HL-60/S4 treated with retinoic acid at 250 ng/mL for 4 days and 3 days (cell line): ENCODE results near the gene PCP4L1.
"Not testable (repeated sequence)": the region's sequence is repeated elsewhere in the genome, so short reads cannot be mapped to it uniquely, and the experiment has no call there.

Source experiments
- in situ Hi-C: fragments of 300-500 bp; cut with MboI; formaldehyde crosslinking; loops from 2 replicates; pipeline ENCODE4 v1.7.0; 2022; ENCODE audit warnings: low sequenced_read_pairs

PCP4L1 gene

DNA sequence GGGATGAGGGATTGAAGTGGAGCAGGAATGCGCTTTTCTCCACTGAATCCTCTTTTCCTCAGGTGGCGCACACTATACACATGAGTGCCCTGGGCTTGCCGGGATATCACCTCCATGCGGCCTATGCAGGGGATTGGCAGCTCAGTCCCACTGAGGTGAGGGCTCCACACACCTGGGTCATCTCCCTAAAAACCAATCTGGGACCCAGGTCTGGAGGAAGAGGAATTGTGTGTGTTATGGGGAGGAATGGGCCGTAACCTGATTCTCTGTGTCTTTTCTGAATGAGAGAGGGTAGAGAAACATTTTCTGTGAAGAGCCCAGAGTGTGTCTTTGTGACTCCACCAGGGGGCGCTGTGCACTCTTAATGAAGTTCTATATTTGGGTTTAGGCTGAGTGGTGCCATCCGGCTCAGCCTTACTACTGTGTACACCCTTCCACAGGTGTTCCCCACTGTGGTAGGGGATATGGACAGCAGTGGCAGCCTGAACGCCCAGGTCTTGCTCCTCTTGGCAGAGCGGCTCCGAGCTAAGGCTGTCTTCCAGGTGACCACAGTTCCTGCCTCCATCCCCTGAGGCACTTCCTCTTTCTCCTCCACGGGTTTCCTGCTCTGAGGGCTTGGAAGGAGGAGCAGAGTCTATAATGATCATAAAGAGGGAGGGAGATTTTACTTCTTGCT lies 31.2 kb upstream of the PCP4L1 start:
- in situ Hi-C loops, result loop anchor here (10.0 kb wide), 1 partner anchor 147 kb away; no protein-coding TSS in a partner anchor

DNA sequence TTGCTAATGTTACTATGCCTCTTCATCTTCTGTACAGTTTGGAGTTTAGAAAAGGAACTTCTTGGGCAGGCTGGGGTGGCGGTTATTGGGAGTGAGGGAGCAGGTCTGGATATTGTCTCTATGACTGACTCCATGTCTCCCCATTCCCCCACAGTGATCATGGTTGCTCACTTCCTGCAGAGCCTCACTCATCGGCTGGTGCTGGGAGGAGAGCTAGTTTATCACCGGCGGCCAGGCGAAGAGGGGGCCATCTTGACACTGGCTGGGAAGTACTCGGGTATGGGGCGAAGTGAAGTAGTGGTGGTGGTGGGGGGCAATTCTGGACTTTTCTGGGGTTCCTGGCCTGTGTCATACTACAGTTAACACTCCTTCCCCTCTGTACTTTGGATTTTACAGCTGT lies 30.5 kb upstream of the PCP4L1 start:
- in situ Hi-C loops, result loop anchor here (10.0 kb wide), 1 partner anchor 147 kb away; no protein-coding TSS in a partner anchor

DNA sequence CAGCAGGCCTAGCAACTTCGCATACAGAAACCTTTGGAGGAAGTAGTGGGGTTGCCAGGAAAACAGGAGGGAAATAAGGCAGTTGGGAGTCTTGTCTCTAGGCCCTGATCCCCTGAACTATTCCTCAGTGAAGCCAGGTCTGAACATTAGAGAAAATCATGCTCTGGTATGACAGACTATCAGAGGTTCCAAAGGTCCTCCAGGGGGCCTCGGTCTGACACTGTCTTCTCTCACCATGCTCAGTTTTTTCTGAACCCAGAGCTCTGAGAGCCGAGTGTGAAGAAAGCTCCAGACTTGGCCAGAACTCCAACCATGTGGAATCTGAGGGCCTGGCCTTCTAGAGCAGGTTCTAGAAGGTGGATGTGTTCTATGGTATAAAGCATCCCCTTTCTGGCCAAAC lies 28.6 kb upstream of the PCP4L1 start:
- in situ Hi-C loops, result loop anchor here (10.0 kb wide), 1 partner anchor 145 kb away; no protein-coding TSS in a partner anchor

DNA sequence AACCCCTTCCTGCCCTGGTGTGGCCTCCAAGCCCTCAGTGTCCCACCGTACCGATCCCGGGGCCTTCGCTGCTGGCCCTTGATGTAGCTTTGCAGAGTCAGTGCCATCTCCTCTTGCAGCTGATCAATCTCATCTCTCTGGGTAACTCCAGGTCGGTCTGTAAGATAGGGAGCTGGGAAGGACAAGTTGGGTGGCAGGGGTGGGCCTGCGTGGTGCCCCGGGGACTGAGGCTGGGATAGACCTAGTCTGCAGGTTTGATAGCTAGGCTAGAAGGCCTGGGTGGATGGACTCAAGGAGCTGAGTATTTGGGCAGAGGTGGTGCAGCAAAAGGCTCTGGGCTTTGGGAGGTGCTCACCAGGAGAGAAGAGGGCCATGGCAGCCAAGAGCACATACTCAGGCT lies 27.8 kb upstream of the PCP4L1 start:
- in situ Hi-C loops, result no loop called here

DNA sequence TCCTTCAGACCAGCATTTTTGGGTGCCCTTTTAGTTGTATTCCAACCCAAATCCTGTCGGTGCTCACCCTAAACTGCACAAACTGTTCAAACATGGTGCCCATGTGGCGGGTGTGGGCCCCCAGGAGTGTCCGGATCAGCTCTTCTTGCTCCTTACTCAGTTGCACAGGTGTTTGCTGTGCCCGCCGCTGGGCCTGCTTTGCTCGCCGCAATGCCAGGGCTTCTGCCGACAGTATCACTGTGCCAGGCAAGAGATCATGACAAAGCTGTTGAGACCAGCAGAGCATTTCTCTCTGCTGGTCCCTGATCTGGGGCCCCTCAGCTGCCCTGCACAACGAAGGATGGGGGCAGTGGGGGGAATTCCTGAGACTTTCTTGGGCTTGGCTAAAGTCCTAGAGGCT lies 25.4 kb upstream of the PCP4L1 start:
- in situ Hi-C loops, result no loop called here

DNA sequence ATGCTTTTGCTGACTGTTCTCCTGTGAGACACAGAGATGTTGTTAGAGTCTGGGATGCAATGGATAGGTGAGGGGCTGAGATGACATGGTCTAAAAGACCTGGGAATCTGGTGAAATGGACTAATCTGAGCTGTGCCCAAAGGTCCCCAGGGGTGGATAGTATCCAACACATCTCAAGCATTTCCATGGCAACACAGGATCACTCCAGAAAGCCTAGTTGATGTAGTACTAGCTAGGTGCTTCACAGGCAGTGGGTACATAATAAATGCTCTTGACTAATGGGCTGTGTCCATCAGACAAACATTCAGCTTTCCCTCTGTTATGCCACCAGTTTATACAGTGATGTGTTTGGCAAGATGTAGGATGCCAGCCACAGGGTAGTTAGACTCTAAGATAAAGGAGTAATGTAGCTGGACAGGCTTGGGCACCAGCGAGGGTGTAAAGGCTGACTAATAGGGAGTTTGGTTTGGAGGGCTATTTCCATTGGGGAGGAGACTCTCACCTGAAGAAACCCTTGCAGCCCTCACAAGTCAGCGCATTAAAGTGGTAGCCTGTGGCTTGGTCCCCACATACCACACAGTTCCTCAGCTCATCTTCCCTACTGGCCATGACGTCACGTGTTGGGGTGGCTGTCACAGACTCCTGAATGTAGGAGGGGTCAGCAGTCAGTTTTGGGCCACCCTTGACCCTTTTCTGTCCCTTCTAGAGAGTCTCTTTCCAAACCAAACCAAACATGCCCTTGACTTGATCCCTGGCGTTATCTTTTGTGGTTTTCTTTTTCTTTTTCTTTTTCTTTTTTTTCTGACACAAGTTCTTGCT lies 22.4 kb upstream of the PCP4L1 start:
- in situ Hi-C loops, result no loop called here

DNA sequence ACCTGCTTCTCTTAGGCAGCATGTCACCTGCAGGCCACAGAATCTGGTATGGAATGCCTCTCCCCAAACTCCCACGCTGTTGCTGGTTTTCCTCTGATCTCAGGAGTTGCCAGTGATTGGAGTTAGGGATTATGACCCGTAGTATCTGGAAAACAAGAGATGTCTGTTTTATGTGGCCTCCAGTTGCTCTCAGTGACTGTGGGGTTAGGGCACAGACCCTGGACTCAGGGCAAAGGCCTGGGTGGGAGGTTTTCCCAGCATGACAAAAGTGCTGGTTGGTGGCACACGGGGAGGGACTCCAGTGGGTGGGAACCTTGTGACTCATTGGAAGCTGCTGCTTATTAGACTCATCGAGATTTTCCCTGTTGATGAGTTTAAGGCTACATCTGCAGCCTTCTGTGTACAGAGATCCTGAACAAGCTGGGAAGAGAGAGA lies 20.5 kb upstream of the PCP4L1 start, which contains the start of gene NR1I3:
TSS of gene NR1I3 (minus strand) at position 165 of the 435 bp plus-strand sequence. CDS start 1,638 bp downstream, outside the sequence.
- in situ Hi-C loops, result no loop called here

DNA sequence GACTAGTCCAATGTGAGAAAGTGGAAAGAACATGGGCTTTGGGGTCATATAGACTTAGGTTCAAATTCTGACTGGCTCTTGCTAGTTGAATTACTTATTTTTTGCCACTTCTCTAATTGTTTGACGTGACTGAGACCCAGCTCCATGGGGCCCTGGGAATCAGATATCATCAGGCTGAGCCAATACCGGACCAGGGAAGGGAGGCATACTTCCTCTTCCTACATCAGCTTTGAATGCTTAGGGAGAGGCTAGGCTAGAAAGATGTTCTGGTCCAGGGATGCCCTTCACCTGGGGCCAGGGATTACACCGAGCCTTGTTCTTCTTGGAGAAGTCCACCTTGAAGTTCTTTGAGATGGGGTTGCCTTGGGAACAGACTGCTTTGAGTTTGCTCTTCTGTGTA lies 16.9 kb upstream of the PCP4L1 start:
- in situ Hi-C loops, result no loop called here

DNA sequence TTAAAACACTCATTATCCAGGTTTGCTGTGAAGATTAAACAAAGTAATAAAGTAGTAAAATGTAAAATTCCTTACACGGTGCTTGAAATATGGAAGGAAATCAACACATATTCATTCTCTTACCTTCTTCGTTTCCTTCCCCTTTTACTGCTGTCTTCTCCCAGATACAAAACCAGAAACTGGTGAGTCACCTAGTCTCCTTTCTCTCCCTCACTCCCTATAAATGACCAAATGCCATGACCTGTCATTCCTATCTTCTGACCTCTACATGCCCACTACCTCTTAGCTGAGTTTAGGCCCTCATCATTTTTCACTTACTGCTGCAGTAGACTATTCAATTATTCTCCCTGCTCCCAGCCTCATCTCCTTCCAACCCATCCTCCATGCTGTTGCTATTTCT lies 16.2 kb upstream of the PCP4L1 start:
- in situ Hi-C loops, result no loop called here

DNA sequence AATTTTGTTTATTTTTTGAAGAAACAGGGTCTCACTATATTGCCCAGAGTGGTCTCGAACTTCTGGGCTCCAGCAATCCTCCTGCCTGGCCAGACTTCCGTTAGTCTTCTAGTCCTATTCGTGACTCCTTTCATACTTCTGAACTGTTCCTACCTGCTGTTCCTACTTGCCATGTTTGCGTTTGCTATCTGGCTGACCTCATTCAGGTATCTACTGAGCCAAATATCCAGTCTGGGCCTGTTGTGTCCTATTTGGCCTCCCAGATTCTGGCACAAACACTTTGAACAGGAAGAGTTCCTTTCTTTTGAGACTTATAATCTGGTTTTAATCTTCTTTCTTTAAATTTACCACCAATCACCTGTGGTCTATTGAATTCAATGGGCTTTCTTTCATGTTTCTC lies 13.7 kb upstream of the PCP4L1 start:
- in situ Hi-C loops, result no loop called here

DNA sequence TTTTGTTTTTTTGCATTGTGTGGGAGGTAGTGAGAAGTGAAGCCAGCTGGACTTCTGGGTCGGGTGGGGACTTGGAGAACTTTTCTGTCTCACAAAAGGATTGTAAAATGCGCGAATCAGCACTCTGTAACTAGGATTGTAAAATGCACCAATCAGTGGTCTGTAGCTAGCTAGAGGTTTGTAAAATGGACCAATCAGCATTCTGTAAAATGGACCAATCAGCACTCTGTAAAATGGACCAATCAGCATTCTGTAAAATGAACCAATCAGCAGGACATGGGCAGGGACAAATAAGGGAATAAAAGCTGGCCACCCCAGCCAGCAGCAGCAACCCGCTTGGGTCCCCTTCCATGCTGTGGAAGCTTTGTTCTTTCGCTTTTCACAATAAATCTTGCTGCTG lies 8.4 kb upstream of the PCP4L1 start:
- in situ Hi-C loops, result not testable (repeated sequence)

DNA sequence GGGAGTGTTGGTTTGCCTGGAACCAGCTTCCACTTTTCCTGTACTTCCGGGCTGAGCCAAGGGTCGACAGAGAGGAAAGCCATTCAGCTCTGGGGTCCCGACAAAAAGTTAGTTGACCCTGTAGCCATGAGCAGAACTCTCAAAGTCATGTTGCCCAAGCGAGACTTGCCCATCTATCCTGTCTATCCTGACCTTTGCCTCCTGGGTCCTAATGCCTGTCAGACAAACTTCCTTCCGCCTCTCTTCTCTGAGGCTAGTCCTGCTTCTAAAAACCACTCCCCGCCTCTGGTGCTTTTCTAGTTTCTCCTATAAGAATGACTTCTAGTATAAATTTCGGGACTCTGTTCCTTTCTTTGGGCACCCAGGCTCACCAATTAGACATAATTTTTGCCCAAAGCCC lies 7.7 kb upstream of the PCP4L1 start:
- in situ Hi-C loops, result no loop called here

DNA sequence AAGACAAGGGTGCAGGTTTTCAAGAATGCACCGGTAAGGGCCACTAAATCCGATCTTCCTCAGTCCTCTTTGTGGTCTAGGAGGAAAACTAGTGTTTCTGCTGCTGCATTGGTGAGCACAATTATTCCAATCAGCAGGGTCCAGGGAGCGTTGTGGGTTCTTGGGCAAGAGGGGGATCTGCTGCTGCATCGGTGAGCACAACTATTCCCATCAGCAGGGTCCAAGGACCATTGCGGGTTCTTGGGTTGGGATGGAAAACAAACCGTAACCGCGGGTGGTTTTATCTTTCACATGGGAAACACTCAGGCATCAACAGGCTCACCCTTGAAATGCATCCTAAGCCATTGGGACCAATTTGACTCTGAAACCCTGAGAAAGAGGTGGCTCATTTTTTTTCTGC lies 7.0 kb upstream of the PCP4L1 start:
- in situ Hi-C loops, result no loop called here

DNA sequence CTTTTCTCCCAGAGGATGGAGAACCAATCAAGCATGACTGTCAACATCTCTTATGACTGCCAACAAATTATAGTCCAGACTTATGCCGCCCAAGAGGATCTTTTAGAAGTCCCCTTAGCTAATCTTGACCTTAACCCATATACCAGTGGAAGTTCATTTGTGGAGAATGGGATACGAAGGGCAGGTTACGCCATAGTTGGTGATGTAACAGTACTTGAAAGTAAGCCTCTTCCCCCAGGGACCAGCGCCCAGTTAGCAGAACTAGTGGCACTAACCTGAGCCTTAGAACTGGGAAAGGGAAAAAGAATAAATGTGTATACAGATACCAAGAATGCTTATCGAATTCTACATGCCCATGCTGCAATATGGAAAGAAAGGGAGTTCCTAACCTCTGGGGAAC lies 3.2 kb upstream of the PCP4L1 start:
- in situ Hi-C loops, result not testable (repeated sequence)

DNA sequence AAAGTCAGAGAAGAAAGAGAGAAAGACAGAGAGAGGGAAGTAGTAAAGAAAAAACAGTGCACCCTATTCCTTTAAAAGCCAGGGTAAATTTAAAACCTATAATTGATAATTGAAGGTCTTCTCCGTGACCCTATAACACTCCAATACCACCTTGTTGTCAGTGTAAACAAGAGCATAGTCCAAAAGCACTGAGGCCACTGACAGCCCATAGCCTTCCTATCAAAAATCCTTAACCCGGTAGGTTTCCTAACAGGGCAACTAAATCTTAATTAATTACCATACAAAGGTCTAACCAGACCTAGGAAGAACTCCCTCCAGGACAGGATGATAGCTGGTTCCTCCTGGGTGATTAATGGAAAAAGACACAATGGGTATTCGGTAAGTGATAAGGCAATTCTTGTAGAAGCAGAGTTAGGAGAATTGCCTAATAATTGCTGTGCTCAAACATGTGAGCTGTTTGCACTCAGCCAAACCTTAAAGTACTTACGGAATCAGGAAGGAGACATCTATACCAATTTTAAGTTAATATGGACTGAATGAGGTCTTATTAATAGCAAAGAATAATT lies 2.5 kb upstream of the PCP4L1 start:
- in situ Hi-C loops, result not testable (repeated sequence)

DNA sequence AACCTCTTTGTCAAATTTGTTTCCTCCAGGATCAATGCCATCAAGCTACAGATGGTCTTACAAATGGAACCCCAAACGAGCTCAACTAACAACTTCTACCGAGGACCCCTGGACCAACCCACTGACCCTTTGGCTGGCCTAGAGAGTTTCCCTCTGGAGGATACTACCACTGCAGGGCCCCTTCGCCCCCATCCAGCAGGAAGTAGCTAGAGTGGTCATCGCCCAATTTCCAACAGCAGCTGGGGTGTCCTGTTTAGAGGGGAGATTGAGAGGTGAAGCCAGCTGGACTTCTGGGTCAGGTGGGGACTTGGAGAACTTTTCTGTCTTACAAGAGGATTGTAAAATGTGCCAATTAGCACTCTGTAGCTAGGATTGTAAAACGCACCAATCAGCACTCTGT lies 1.4 kb upstream of the PCP4L1 start:
- in situ Hi-C loops, result not testable (repeated sequence)

DNA sequence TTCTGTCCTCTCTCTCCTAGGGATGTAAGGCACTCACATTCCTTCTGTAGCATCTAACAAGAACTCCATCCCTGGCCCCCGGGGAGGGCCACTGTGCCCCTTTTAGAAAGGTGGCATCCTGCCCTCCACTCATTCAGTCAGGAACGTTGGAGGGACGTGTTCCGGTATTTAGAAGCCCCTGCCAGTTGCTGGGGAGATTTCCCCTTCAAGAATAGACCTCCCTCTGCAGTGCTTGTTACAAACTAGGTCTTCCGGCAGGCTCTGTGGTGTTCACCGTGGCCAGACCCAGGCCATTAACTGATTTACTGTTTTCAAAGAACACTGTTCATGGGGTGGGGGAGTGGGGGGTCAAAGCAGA lies 779 bp downstream of the PCP4L1 start:
- in situ Hi-C loops, result no loop called here

DNA sequence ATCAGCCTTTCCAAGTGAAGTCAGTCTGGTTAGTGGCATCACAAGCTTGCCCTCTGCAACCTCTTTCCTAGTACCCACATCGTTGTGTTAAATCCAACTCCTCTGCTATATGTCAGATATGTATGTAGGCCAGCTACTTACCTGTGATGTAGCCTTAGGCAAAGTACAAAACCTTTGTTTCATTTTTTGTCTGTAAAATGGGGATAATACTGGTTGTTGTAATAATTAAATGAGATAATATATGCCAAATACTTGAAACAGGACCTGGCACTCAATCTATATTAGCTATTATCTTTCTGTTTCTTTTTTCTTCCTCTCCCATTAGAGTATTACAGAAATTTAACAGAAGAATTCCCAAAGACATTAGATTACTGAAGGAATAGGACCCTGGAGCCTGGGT lies 1.2 kb downstream of the PCP4L1 start:
- in situ Hi-C loops, result no loop called here

DNA sequence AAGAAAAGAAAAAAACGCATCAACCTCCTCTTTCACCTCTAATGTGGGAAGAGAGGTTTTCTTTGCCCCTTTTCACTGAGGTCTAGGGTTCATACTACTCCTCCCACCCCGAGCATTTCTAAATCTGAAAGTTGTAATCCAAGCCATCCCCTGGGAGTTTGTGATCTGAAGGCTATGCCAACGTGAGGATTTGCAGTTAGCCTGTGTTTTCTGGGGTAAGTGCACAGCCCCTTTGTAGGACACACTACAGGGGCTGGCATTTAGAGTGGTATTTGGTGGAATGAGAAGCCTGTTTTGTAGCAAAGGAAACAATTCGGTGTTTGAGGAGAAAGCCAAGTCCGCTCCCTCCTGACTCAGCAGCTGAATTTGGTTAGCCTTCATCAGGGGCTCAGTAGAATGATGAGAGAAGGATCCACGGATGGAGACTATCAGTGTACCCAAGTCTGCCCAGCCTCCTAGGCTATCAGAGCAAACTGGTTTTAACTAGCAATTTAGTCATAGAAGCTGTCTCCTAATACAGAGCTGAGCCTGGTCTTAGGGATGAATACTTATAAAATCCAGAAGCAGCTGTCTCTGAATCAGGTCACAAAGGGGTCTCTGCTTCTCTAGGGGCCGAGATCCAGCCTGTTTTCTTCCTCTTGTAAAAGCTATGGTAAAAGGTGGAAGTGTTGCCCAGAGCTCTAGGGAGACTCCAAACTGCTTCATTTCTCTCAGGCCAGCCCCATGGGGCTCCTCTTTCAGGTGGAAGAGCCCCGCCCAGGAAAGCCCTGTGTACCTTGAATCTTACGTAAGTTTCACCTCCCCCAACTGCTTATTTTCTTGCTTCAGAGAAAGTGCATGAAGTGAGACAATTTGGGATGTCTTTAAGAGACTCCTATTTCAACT lies 2.1 kb downstream of the PCP4L1 start:
- in situ Hi-C loops, result no loop called here

DNA sequence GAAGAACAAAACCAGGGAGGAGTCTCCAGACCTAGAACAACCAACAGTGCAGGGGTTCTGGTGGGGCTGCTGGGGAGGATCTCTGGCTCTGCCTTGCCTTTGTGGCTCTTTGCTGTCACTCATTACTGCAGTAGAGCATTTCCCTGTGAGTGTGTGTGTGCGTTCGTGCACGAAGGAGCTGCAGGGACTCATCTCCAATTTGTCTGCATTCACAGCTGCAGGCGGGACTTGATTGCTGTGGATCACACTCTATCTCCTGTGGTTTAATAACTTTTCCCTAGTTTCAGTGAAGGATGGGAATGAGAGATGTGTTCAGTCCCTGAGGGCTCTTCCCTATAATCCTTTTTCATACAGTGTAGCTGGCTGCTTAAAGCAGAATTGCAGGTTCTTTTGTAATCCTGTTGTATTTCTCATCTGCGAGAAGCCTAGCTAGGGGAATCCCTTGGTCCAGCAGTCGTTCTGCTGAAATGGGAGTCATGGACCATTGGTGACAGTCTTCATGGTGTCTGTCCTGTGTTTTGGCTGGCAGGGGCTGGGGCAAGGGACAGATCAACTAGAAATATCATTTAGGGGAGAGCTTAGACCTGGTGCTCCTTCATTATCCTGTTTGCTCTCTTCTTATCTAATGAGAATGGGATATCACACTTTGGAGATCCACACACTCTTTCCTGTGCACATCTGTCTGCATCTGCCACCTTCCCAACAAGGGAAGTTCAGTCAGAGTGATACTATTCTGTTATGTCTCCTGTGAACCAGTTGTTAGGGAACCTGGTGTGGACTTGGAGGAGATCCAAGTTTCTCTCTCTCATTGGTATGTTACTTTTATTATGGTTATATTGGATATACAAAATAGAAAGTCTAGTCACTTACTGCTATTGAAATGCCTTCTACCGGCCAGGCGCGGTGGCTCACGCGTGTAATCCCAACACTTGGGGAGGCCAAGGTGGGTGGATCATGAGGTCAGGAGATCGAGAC lies 3.0 kb downstream of the PCP4L1 start:
- in situ Hi-C loops, result no loop called here
